GM19025 (cell line): ENCODE measurements around the gene SCO2.
"Not testable (repeated sequence)": the region's sequence is repeated elsewhere in the genome, so short reads cannot be mapped to it uniquely, and the experiment has no call there.

Experiments used
- ATAC-seq: cut with Tn5 transposase; IDR thresholded peaks from one replicate; pipeline ENCODE4 v1.9.1; 2021; ENCODE audit warnings: mild to moderate bottlenecking, low read depth, moderate library complexity; ENCODE audit not compliant: unreplicated experiment

SCO2 gene

GRCh38 chr22:50522208-50522805 is 3.1 kb downstream of the SCO2 start:
- ATAC-seq = no peak

- no peak for ATAC-seq
Observed at GRCh38 chr22:50521710-50522109, 3.7 kb downstream of the SCO2 start.

- ATAC-seq = no peak
Observed at GRCh38 chr22:50520826-50521453, 4.5 kb downstream of the SCO2 start.

- not testable (repeated sequence) for ATAC-seq
Observed at GRCh38 chr22:50520184-50520583, 5.2 kb downstream of the SCO2 start.

- no peak for ATAC-seq
Observed at GRCh38 chr22:50519151-50519550, 6.2 kb downstream of the SCO2 start.

GRCh38 chr22:50518606-50519005 is 6.8 kb downstream of the SCO2 start:
- no peak for ATAC-seq

- ATAC-seq = no peak
Observed at GRCh38 chr22:50517495-50518260, 7.7 kb downstream of the SCO2 start.

GRCh38 chr22:50516891-50517290 is 8.5 kb downstream of the SCO2 start:
- ATAC-seq = no peak

- no peak for ATAC-seq
Observed at GRCh38 chr22:50516068-50516467, 9.3 kb downstream of the SCO2 start.

GRCh38 chr22:50513175-50513574 is 12.2 kb downstream of the SCO2 start:
- no peak for ATAC-seq

GRCh38 chr22:50508897-50509296 is 16.5 kb downstream of the SCO2 start:
- no peak for ATAC-seq

GRCh38 chr22:50507991-50508884 is 17.2 kb downstream of the SCO2 start, which contains the start of gene NCAPH2:
TSS of gene NCAPH2 (plus strand) at chr22:50508224. CDS start at chr22:50508338, 114 bp downstream.
- ATAC-seq = peak; percentile 69

GRCh38 chr22:50507421-50507990 is 17.9 kb downstream of the SCO2 start, which contains the start of gene LMF2:
TSS of gene LMF2 (minus strand) at chr22:50507702. CDS start at chr22:50507675, 27 bp downstream.
- peak; percentile 59 for ATAC-seq

- ATAC-seq = no peak
Observed at GRCh38 chr22:50506611-50507420, 18.6 kb downstream of the SCO2 start.

- no peak for ATAC-seq
Observed at GRCh38 chr22:50505776-50506610, 19.4 kb downstream of the SCO2 start.

- ATAC-seq = no peak
Observed at GRCh38 chr22:50505276-50505775, 20.1 kb downstream of the SCO2 start.

- no peak for ATAC-seq
Observed at GRCh38 chr22:50504369-50505211, 20.8 kb downstream of the SCO2 start.
